Fibroblast of the conjunctiva (primary cell): ENCODE data around the gene UBXN2A.

Experiments used
- DNase-seq: peaks from one replicate; pipeline ENCODE4 v3.0.0-alpha.2; 2010; ENCODE audit warnings: low read depth

Gene UBXN2A, protein sequence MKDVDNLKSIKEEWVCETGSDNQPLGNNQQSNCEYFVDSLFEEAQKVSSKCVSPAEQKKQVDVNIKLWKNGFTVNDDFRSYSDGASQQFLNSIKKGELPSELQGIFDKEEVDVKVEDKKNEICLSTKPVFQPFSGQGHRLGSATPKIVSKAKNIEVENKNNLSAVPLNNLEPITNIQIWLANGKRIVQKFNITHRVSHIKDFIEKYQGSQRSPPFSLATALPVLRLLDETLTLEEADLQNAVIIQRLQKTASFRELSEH

DNA sequence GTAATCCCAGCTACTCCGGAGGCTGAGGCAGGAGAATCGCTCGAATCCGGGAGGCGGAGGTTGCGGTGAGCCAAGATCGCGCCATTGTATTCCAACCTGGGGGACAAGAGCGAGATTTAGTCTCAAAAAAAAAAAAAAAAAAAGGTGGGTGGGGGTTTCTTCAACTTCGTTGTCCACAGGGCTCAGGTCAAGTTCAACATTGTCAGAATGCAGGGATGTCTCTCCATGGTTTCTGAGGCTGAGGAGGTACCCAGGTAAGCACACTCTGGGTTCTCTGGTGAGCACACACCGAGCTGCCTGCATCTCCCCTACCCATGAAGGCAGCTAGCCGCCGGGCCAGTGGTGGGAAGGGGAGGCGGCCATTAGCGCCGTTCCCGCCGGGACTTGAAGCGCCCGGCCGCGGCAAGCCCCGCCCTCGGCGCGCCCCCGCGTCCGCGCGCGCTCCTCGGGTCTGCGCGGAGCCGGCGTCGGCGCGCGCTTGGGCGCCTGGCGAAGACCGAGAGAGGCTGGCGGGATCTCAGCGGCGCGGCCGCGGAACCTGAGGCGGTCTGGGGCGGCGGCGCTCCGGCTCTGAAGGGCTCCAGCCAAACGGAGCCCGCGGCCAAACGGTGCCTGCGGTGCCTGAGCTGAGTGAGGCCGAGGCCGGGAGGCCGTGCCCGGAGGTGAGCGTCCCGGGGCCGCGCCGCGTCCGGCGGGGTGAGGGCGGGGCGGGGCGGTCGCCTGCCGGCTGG is at the start of gene UBXN2A:
Gene UBXN2A, plus strand, starts transcription at position 477 of the 731 bp plus-strand sequence. CDS start 17,852 bp downstream, outside the sequence.
- peak; percentile 43 for DNase-seq

DNA sequence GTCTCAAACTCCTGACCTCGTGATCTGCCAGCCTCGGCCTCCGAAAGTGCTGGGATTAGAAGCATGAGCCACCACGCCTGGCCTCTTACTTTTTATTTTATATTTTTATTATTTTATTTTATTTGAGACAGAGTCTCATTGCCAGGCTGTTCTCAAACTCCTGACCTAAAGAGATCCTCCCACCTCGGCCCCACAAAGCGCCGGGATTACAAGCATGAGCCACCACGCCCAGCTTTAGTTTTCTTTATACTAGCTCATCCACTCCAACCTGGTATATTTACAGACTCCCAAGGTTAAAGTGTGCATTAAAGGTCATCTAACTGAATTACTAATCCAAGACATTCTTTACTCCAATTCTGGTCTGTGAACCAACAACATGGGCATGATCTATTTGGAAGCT is 40.1 kb upstream of the UBXN2A start:
- DNase-seq: no peak

DNA sequence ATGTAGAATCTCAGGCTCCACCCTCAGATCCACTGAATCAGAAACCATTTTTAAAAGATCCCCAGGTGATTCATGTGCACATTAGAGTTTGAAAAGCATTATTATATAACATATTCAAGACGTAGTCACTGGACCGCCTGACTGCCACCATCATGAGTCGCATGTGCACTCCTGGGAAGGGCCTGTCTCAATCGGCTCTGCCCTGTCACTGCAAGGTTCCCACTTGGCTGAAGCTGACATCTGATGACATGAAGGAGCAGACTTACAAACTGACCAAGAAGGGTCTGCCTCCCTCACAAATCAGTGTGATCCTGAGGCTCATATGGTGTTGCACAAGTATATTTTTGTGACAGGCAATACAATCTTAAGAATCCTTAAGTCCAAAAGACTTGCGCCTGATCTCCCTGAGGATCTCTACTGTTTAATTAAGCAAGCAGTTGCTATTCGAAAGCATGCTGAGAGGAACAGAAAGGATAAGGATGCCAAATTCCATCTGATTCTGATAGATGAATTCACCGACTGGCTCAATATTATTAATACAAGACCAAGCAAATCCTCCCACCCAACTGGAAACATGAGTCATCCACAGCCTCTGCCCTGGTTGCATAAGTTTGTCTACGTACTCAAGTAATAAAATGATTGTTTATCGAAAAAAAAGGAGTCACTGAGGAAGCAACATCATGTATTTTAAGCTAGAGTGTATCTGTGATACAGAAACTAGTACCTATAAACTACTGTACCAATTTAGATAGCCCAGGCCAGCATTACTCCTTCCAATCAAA is 39.5 kb upstream of the UBXN2A start:
- DNase-seq: peak; percentile 66

DNA sequence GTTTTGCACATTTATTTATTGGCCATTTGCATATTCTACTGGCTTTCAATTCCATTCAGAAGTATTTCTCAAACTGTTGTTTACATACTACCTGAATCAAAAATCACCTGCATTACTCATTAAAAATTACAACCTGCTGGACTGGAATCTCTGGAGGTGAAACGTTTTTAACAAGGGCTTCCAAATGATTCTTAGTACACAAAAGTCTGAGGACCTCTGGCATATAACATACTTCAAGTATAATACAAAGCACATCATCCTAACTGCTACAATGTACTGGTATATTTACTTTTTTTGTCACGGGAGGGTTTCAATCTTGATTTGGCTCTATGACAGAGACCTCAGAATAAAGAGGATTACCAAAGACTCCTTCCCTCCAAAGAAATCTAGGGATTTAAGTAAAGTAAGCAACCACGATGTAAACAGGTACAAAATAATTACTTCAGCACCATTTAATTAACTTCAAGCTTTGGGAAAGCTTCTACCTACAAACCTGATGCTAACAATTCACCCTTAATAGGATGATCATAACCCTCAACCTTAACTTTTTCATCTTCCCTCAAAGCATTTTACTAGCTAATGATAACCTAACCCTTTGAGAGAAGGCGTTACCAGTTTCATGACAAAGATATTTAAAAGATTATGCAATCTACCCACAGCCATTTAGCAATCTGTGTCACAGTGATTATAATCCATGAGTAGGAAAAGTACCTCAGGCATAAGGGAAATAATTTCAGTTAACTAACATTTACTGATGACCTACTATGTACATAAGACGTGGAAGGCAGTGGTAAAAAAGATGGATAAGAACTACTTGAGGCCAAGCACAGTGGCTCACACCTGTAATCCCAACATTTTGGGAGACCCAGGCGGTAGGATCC is 38.1 kb upstream of the UBXN2A start:
- DNase-seq: no peak

DNA sequence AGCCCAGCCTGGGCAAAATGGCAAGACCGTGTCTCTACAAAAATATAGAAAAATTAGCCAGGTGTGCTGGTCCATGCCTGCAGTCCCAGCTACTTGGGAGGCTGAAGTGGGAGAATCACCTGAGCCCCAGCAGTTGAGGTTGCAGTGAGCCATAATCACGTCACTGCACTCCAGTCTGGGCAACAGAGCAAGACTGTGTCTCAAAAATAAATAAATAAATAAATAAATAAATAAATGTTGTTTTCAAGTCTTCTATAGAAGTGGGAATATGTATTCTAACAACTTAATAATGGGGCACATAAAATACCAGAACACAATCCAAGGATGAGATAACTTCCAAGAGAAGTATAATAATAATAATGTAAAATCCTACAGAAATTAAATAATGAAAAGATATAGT is 37.2 kb upstream of the UBXN2A start:
- no peak for DNase-seq

DNA sequence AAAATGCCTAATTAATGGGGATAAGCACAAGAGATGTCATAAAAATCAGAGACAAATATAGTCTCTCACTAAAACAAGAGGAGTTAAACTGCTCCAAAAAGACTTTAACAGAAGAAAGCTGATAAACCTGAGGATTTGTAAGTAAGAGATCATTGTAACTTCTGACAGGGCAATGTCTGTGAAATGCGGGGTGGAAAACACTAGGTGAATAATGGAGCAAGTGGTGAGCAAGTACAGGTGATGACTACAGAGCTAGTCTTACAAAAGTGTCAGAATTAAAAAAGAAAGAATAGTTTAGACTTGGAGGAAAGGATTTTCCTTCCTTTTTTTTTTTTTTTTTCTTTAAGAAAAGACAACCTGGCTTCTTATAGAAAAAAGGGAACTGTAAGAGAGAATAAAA is 36.0 kb upstream of the UBXN2A start:
- DNase-seq: no peak

DNA sequence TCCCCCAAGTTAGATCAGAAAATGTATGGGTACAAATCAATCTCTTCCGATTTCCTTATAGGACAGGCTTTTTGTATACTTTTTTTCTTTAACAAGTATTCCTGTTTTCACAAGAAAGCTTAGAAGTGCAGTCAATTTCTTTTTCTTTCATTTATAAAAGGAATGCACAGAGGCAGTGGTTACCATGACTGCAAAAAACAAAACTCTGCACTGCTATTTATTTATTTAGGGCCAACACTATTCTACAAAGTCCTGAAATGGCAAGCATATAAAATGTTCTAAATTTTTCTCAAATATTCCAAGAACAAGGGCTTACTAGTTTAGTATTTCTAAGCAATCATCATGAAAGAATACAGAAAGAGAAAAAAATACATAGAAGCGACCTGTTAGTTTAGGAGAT is 35.6 kb upstream of the UBXN2A start:
- DNase-seq: peak; percentile 17

DNA sequence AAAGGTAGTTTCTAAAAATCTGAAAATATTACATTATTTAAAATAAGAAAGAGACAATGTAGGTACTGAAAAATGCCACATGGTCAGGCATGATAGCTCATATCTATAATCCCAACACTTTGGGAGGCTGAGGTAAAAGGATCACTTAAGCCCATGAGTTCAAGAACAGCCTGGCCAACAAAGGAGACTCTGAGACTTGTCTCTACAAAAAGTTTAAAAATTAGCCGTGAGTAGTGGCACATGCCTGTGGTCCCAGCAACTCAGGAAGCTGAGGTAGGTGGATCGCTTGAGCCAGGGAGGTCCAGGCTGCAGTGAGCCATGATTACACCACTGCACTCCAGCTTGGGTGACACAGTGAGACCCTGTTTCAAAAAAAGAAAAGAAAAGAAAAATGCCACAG is 35.1 kb upstream of the UBXN2A start:
- DNase-seq: no peak

DNA sequence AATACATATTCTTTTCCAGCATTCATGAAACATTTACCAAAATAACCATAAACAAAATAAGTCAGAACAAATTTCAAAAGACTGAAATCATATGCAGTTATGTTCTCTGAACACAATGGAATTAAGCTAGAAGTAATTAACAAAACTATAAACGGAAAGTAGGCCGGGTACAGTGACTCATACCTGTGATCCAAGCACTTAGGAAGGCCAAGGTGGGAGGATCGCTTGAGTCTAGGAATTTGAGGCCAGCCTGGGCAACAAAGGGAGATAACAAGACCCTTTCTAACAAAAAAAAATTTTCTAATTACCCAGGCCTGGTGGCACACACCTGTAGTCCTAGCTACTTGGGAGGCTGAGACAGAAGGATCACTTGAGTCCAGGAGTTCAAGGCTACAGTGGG is 28.2 kb upstream of the UBXN2A start:
- no peak for DNase-seq

DNA sequence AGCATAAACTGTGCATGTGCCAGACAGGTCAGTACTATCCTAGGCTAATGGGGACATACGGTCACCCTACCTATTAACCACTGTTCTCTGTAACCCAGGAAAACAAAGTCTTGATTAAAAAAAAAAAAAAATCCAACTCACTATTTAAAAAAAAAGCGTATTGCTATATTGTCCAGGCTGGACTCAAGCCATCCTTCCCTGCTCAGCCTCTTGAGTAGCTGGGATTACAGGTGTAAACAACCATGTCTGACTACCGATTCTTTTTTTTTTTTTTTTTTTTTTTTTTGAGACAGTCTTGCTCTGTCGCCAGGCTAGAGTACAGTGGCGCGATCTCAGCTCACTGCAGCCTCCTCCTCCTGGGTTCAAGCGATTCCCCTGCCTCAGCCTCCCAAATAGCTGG is 24.9 kb upstream of the UBXN2A start:
- DNase-seq: no peak

DNA sequence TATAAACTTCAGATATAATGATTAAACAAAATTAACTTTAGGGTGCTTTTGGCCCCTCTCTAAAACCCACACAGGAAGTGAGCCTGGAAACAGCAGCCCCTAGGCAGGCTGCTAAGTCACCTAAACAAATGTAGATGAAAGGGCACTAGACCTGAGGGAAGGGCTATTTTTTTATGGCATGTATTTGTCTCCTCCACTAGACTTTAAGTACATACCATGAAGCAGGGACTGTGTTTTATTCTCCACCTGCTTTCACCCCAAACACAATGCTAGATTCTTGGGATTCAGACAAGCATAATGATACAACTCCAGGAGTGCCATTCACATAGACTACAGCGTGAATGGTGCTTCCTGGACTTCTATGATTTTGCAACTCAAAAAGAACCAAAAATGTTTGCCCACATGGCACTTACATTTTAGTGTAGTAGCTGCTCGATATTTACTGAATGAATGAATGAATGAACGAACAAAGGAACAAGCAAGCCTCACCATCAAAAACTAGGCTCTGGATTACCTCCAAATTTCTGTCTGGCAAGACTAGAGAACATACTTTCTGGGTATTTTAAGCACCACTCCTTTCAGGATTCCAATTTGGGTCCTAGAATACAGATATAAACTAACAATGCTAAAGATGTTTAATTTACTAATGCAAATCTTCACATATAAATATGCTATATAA is 23.4 kb upstream of the UBXN2A start:
- no peak for DNase-seq

DNA sequence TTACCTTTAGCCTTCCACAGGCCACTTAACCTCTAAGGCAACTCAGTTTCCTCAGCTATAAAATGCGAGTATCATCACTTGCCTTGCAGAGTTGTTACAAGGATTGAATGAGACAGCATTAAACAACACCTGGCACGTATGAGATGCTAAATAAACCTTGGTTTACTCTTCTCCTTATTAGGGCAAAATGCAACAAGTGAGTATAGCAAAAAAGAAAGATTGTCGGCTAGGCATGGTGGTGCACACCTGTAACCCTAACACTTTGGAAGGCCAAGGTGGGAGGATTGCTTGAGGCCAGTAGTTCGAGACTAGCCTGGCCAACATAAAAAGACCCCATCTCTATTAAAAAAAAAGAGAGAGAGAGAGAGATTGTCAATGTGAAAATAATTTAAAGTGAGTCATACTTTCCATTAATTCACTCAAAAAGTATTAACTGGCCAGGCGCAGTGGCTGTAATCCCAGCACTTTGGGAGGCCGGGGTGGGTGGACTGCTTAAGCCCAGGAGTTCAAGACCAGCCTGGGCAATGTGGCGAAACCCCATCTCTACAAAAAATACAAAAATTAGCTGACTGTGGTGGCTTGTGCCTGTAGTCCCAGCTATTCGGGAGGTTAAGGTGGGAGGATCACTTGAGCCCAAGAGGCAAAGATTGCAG is 21.3 kb upstream of the UBXN2A start:
- DNase-seq: no peak

DNA sequence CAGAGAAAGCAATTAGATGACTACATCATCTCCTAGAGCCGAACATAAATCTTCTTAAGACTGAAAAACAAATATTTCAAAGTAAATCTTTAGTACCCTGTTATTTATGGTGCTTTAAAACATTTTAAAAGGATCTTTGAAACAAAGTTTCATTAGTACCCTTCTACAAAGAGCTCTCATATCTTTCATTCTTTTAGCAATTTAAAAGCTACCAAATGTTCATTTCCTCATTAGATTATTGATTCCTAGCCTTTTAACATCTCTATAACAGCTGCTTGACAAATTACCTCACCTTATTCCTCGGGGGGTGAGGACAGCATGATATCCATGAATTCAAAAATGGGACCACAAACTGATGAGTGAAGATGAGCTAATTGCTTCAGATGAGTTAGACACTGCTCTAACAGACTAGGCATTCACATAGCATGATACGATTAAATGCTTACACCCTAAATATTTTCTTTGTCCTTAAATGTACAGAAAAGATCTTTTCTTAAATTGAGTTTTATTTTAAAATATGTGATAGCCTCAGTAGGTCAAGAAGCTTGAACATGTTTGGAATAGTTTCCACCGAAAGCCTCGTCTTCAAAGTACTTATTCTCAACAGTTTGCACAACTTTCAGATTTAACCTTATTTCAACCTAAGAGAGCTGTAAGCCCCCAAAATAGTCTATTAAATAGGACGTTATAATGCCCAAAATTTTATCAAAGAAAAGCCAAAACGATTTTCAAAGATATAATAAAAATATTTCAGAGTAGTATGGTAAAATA is 15.5 kb upstream of the UBXN2A start:
- no peak for DNase-seq

DNA sequence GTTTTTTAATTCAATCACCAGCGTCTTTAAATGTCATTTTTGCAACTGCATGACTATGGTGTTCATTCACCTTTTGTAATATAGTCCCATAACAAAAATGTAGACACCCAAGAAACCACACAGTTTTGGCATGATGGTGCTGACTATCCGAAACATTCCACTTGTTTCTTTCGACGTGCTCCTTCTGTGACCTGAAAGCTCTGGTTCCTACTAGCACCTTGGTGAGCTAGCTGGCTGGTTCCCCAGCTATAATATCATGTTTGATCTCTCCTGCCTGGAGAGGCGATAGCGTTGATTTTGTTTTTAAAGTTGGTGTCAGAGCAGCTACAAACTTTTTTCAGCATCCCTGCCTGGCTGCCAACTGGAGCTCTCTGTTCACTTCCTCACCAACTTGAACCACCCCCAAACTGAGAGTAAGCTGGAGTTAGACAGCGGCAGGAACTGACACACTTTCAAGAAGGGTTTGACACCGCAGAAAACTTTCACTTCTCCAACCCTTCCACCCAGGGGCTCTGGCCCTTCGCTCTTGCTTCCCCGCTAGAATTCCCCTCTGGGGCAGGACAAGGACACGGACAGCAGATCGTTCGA is 14.5 kb upstream of the UBXN2A start:
- no peak for DNase-seq

DNA sequence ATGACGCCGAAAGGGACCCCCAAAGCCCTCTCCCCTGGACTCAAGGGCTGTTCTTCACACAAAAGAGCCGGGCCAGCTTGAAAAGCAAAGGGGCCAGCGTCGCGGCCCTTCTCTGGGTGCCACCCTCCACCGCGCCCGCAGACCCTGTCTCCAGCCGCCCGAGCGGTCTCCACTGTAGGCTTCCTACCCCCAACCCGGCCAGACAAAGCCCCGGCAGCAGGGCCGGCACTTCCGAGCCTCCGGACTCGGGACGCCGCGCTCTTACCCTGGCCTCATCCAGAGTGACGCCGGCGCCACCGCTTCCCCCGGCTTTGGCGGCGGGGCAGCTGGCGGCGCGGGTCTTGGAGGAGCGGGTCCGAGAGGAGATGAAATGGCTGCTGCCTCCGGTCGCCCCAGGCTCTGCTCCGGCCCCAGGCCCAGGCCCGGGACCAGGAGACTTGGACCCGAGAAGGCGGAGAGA is 13.9 kb upstream of the UBXN2A start:
- DNase-seq: no peak

DNA sequence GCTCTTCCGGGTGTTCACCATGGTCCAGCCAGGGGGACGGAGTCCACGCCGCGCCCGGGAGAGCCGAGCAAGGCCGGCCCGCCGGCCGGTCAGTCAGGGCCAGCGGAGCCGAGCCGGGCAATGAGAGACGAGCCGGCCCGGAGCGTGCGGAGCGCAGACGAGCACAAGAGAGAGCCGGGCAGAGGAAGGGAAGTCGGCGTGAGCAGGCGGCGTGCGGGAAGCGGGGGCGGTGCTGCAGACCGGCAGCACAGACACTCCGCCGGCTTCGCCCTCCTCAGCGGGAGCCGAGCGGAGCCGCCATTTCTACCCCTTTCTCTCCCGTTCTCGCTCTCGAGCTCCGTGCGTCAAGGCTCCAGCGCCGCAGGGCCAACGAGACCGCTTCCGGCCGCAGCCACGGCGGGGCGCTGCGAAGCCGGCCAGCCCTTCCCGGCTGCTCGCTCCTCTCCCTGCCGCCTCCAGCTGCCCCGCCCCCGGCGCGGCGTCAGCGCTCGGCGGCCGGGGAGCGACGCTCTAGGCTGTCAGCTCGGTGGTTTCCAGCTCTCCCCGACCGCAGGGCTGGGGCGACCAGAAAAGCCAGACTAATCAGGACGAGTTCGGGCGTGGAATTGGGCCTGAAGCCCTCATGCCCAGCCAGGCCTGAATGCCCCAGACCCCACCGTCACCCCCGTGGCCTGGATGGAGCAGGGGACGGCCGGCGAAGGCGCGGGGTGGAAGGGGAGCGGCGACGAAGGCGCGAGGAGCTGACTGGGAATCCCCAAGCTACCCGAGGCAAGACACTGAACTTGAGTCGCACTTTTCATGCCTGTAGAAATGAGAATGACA is 13.3 kb upstream of the UBXN2A start, which contains the start of gene ATAD2B:
Gene ATAD2B, minus strand, starts transcription at position 374 of the 822 bp plus-strand sequence. Its CDS starts 353 bp downstream, at position 21.
- DNase-seq: peak; percentile 90

DNA sequence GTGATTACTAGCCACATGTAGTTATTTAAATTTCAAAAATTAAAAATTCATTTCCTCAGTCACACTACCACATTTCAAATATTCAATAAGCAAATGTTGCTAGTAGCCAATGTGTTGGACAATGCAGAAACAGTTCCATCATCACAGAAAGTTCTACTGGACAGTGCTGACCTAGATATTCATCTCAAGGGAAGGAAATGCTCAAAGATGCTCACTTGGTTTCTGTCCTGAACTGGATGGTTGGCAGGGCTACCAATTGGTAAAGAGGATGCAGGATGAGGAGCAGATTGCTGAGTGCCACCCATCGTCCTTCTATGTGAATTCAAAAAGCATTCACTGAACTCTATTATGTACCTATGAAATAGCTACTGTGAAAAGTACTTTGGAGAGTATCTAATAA is 6.0 kb upstream of the UBXN2A start:
- DNase-seq: no peak
